GM12878 (cell line): ENCODE results near the gene PUSL1. TPM values are rescaled to one million over a fixed set of nuclear protein-coding genes. Genes with fewer than 3 reads are reported as not detected.
A peak's percentile ranks its signal among the peaks of the same experiment; 100 is the strongest.

ENCODE experiments used
- ATAC-seq: fragments of 200-7000 bp; cut with Tn5 transposase; 3 replicates; pipeline ENCODE4 v1.9.1; 2020; ENCODE audit warnings: mild to moderate bottlenecking, moderate library complexity
- BruUV-seq: library from RNA; stranded (reverse); fragments of 400-500 nt; replicated peaks from 2 replicates; lab custom pipeline; 2021; lab: Mats Ljungman, UMichigan
- CTCF ChIA-PET: fragments of 300-600 bp; sonication (Branson Sonifier 250); formaldehyde crosslinking; extraction: SDS; loops from one replicate; lab custom pipeline; 2021; ENCODE audit warnings: inconsistent platforms; lab: Yijun Ruan, JAX
- POLR2A ChIA-PET: fragments of 350-600 bp; formaldehyde crosslinking; extraction: SDS; loops from one replicate; lab custom pipeline; 2021; ENCODE audit warnings: inconsistent platforms; lab: Charles Lee
- RAD21 ChIA-PET: fragments of 300-600 bp; sonication (Branson Sonifier 250); formaldehyde crosslinking; loops from one replicate; lab custom pipeline; 2023; ENCODE audit warnings: antibody characterized with exemption; ENCODE audit not compliant: unreplicated experiment; lab: Charles Lee
- SMC1A ChIA-PET: fragments of 300-600 bp; sonication (Branson Sonifier 250); formaldehyde crosslinking; loops from one replicate; lab custom pipeline; 2023; ENCODE audit not compliant: unreplicated experiment, uncharacterized antibody; lab: Charles Lee
- DNase-seq: peaks from one replicate; pipeline ENCODE4 v3.0.0-alpha.2; 2011; ENCODE audit warnings: low read depth, low spot score
- FAIRE-seq: peaks from 3 replicates; lab custom pipeline; 2011; peaks lifted over from hg19 to GRCh38; lab: Jason Lieb, UNC
- H2AFZ ChIP-seq: 2 replicates; pipeline ENCODE4 v1.6.0; 2011; ENCODE audit warnings: low read depth, low read length, control low read depth; ENCODE audit not compliant: control insufficient read depth
- H3K27ac ChIP-seq: 2 replicates; pipeline ENCODE4 v1.5.1; 2011; ENCODE audit warnings: control low read depth; ENCODE audit not compliant: control insufficient read depth, insufficient read depth
- H3K27me3 ChIP-seq, 2 experiments: replicated peaks in 1 of 2; 2 replicates each; pipeline versions ENCODE4 v1.6.0 to v1.6.1; 2011; ENCODE audit warnings: low read length in 1 of 2; ENCODE audit not compliant: control insufficient read depth in 2 of 2, insufficient read depth in 2 of 2
- H3K36me3 ChIP-seq, 2 experiments: 2 replicates each; pipeline ENCODE4 v1.5.1; 2011; ENCODE audit warnings: low read length in 1 of 2; ENCODE audit not compliant: control insufficient read depth in 2 of 2, insufficient read depth in 2 of 2
- H3K4me1 ChIP-seq: 2 replicates; pipeline ENCODE4 v1.6.1; 2011; ENCODE audit warnings: mild to moderate bottlenecking, low read length, moderate library complexity, mixed read lengths; ENCODE audit not compliant: control insufficient read depth, insufficient read depth
- H3K4me2 ChIP-seq: 2 replicates; pipeline ENCODE4 v1.6.0; 2011; ENCODE audit warnings: control low read depth; ENCODE audit not compliant: control insufficient read depth, insufficient read depth
- H3K4me3 ChIP-seq: fragments of 200-600 bp; sonication (generic); 2 replicates; pipeline ENCODE4 v1.5.1; 2016
- H3K79me2 ChIP-seq: 2 replicates; pipeline ENCODE4 v1.6.0; 2011; ENCODE audit warnings: low read length; ENCODE audit not compliant: control insufficient read depth, insufficient read depth
- H3K9ac ChIP-seq: 2 replicates; pipeline ENCODE4 v1.8.0; 2011; ENCODE audit warnings: low read length, control low read depth, mixed read lengths; ENCODE audit not compliant: control insufficient read depth, insufficient read depth
- H3K9me3 ChIP-seq: replicated peaks from 3 replicates; pipeline ENCODE4 v1.5.1; 2011; ENCODE audit warnings: mild to moderate bottlenecking, low read length; ENCODE audit not compliant: control insufficient read depth, insufficient read depth
- H4K20me1 ChIP-seq: 2 replicates; pipeline ENCODE4 v1.6.0; 2011; ENCODE audit not compliant: control insufficient read depth, insufficient read depth
- BCL3 ChIP-seq: IDR thresholded peaks from 2 replicates; pipeline ENCODE4 v1.6.1; 2011; ENCODE audit warnings: borderline replicate concordance, low read depth, mild to moderate bottlenecking, moderate library complexity, low read length; ENCODE audit not compliant: insufficient read depth, poor library complexity, severe bottlenecking
- KAT2A ChIP-seq: conservative IDR thresholded peaks from 2 replicates; pipeline ENCODE4 v1.6.1; 2011; ENCODE audit warnings: low read depth, low read length; ENCODE audit not compliant: control insufficient read depth
- PAX8 ChIP-seq: fragments of 450-650 bp; IDR thresholded peaks from 2 replicates; pipeline ENCODE4 v1.6.1; 2017; ENCODE audit warnings: mild to moderate bottlenecking, moderate library complexity
- PBX3 ChIP-seq: IDR thresholded peaks from 2 replicates; pipeline ENCODE4 v1.6.1; 2011; ENCODE audit warnings: mild to moderate bottlenecking, low read depth, low read length, moderate library complexity; ENCODE audit not compliant: insufficient replicate concordance
- RELA ChIP-seq: fragments of 450-650 bp; IDR thresholded peaks from 2 replicates; pipeline ENCODE4 v1.8.0; 2014; ENCODE audit warnings: borderline replicate concordance; ENCODE audit not compliant: partially characterized antibody
- TCF3 ChIP-seq: IDR thresholded peaks from 2 replicates; pipeline ENCODE4 v1.6.1; 2012; ENCODE audit warnings: low read depth, mild to moderate bottlenecking, low read length, borderline replicate concordance; ENCODE audit not compliant: insufficient read depth
- USF1 ChIP-seq: IDR thresholded peaks from 2 replicates; pipeline ENCODE4 v1.6.1; 2011; ENCODE audit warnings: borderline replicate concordance, low read depth, mild to moderate bottlenecking, moderate library complexity, mixed read lengths, low read length; ENCODE audit not compliant: insufficient read depth; ENCODE audit errors: extremely low read length
- YBX1 ChIP-seq: fragments of 450-650 bp; IDR thresholded peaks from 2 replicates; pipeline ENCODE4 v1.6.1; 2016; ENCODE audit warnings: antibody characterized with exemption
- ZSCAN29 ChIP-seq: fragments of 450-650 bp; IDR thresholded peaks from 2 replicates; pipeline ENCODE4 v1.6.1; 2017; ENCODE audit warnings: mild to moderate bottlenecking, moderate library complexity
- WGBS: methylation state at CpG from one replicate; pipeline ENCODE4 v1.1.6; 2016; ENCODE audit warnings: low lambda C conversion rate; ENCODE audit not compliant: insufficient replicate concordance, insufficient coverage; ENCODE audit errors: missing lambda C conversion rate; 5-methylcytosine and 5-hydroxymethylcytosine counted together
- in situ Hi-C: fragments of 300-500 bp; cut with MboI; formaldehyde crosslinking; loops from 9 replicates; pipeline ENCODE4 v1.14.3; 2018; ENCODE audit warnings: mixed read lengths
- intact Hi-C: fragments of 100-400 bp; cut with micrococcal nuclease; formaldehyde crosslinking; loops from one replicate; pipeline ENCODE4 v1.14.2; 2022; ENCODE audit not compliant: unreplicated experiment
- polyA plus RNA-seq, 11 experiments: library from polyadenylated mRNA; depleted of rRNA in 4 of 11; unstranded in 6 of 11; stranded (reverse) in 5 of 11; fragments of >200 nt; fragmentation: Nextera tagmentation in 4 of 11; fragmentation: Illumina TruSeq in 1 of 11; extraction: Ambion mirVana in 4 of 11; extraction: Trizol in 1 of 11; gene quantifications; 1 replicate in 1 of 11; 2 replicates in 10 of 11; pipeline versions ENCODE4 v1.2.1 to v1.2.3, GENCODE V29; 2011 to 2016; ENCODE audit warnings: inconsistent platforms in 2 of 11, missing spikeins in 2 of 11, low read depth in 1 of 11
- total RNA-seq, 4 experiments: library from RNA; depleted of rRNA in 3 of 4; stranded (reverse); fragments of >200 nt in 3 of 4; fragmentation: Illumina TruSeq in 1 of 4; extraction: Trizol in 1 of 4; gene quantifications; 2 replicates each; pipeline versions ENCODE4 v1.2.1 to v1.2.3, GENCODE V29; 2013 to 2021

Gene PUSL1
- total and polyA plus RNA-seq, 10 of the 15 experiments (the other 5 are each of a cell fraction or from before 2014, with no cell fraction given): 0.16 to 28.4 (median 15.1) TPM

GRCh38 chr1:1338278-1338677 lies 29.9 kb downstream of the PUSL1 start:
- no peak overlapping the region for H3K9ac ChIP-seq
- ChIA-PET SMC1A (no interaction called here), RAD21 (interaction anchor here (0.5 kb wide), 1 partner anchor 340 kb away, joined by 3 read pairs; no protein-coding TSS in a partner anchor), CTCF (no interaction called here), POLR2A (no interaction called here)
- H3K4me2 ChIP-seq: no peak overlapping the region
- TF ChIP-seq TCF3 (0 out of 2 replicates have a peak, but pooled peaks have one; percentile 23), BCL3 (peak; percentile 34), ZSCAN29 (no peak)
- in situ Hi-C loops (no loop called here), intact Hi-C loops (no loop called here)
- no peaks in the 10 kb centered on the region for H3K27me3 ChIP-seq
- H3K9me3 ChIP-seq: no peaks in the 10 kb centered on the region
- no peaks in the 10 kb centered on the region for H4K20me1 ChIP-seq
- no peak overlapping the region for H2AFZ ChIP-seq
- H3K4me3 ChIP-seq: no peak overlapping the region
- FAIRE-seq (no peak), DNase-seq (no peak), ATAC-seq (no peak)
- no TSS peak for BruUV-seq
- H3K36me3 ChIP-seq: peaks cover 0 to 5% of the 10 kb centered on the region in 2 experiments
- H3K79me2 ChIP-seq: no peaks in the 10 kb centered on the region
- 95% methylated on average over 17 of the region's 36 CpGs for WGBS
- no peaks in the 10 kb centered on the region for H3K4me1 ChIP-seq
- H3K27ac ChIP-seq: no peak overlapping the region

- ChIA-PET RAD21 (no interaction called here), SMC1A (no interaction called here), CTCF (no interaction called here), POLR2A (no interaction called here)
- in situ Hi-C loops: no loop called here
- Histone ChIP-seq H3K9ac (no peak overlapping the region), H3K4me1 (no peaks in the 10 kb centered on the region), H3K27me3 (no peaks in the 10 kb centered on the region), H3K36me3 (peaks cover 0 to 5% of the 10 kb centered on the region in 2 experiments), H3K9me3 (no peaks in the 10 kb centered on the region), H3K79me2 (no peaks in the 10 kb centered on the region), H3K4me3 (no peak overlapping the region), H3K27ac (no peak overlapping the region), H3K4me2 (no peak overlapping the region), H4K20me1 (no peaks in the 10 kb centered on the region), H2AFZ (no peak overlapping the region)
- no TSS peak for BruUV-seq
- WGBS: 95% methylated on average over 23 of the region's 23 CpGs
- ATAC-seq: no peak
- no peak for FAIRE-seq
- intact Hi-C loops: no loop called here
- DNase-seq: no peak
- TF ChIP-seq ZSCAN29: no peak
- no peak for TF ChIP-seq RELA
- no peak for TF ChIP-seq KAT2A
- TF ChIP-seq PAX8: no peak
- no peak for TF ChIP-seq YBX1
- TF ChIP-seq USF1: no peak
- TF ChIP-seq PBX3: no peak
Observed at GRCh38 chr1:1340185-1340584, 31.8 kb downstream of the PUSL1 start.
